Neural cell (in vitro differentiated cells): Measurements from ENCODE around the gene TRAF5. TPM values are rescaled to one million over a fixed set of nuclear protein-coding genes. Genes with fewer than 3 reads are reported as not detected.

Experiments
- POLR2AphosphoS5 ChIP-seq: IDR thresholded peaks from 2 replicates; pipeline ENCODE4 v1.6.1; 2012
- RAD21 ChIP-seq: fragments of 450-650 bp; conservative IDR thresholded peaks from 2 replicates; pipeline ENCODE4 v1.6.1; 2014; ENCODE audit warnings: antibody characterized with exemption, mild to moderate bottlenecking, moderate library complexity
- SMC3 ChIP-seq: fragments of 450-650 bp; conservative IDR thresholded peaks from 2 replicates; pipeline ENCODE4 v1.6.1; 2014; ENCODE audit warnings: antibody characterized with exemption, mild to moderate bottlenecking, moderate library complexity; ENCODE audit not compliant: poor library complexity
- TAF1 ChIP-seq: IDR thresholded peaks from 2 replicates; pipeline ENCODE4 v1.6.1; 2012; ENCODE audit warnings: low read depth
- polyA plus RNA-seq: library from polyadenylated mRNA; depleted of rRNA; stranded (reverse); fragments of >200 nt; gene quantifications from 2 replicates; pipeline ENCODE4 v1.2.3, GENCODE V29; 2014

TRAF5 gene
- polyA plus RNA-seq, 1 donor from 2014 or later = 0.69 TPM

DNA sequence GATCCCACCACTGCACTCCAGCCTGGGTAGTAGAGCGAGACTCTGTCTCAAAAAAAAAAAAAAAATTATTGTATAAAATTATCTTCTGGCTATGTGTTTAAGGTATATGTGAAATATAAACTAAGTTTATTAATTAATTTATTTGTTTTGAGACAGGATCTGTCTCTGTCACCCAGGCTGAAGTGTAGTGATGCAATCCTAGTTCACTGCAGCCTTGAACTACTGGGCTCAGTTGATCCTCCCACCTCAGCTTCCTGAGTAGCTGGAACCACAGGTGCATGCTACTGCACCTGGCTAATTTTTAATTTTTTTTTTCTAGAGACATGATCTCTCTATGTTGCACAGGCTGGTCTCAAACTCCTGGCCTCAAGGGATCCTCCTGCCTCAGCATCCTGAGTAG lies 97.4 kb downstream of the TRAF5 start (continued):
- no peak for TF ChIP-seq POLR2AphosphoS5
- TF ChIP-seq TAF1 = no peak
- TF ChIP-seq RAD21 = no peak
- no peak for TF ChIP-seq SMC3

Other genes with a start within 250 kb of the TRAF5 start
- gene KCNH1, start 192.7 kb upstream of the TRAF5 start, polyA plus RNA-seq = 2.3 and 3.9 TPM in 2 replicates
- 43.8 and 61.6 TPM in 2 replicates for gene RCOR3, start 67.5 kb upstream of the TRAF5 start, polyA plus RNA-seq
- 0.11 and 1.0 TPM in 2 replicates for gene RD3, start 165.3 kb downstream of the TRAF5 start, polyA plus RNA-seq